ENCODE measurements around the gene CXCR4. TPM values are rescaled to one million over a fixed set of nuclear protein-coding genes. Genes with fewer than 3 reads are reported as not detected.
"Not testable (repeated sequence)": the region's sequence is repeated elsewhere in the genome, so short reads cannot be mapped to it uniquely, and the experiment has no call there.

The CXCR4 gene
- total and polyA plus RNA-seq, 9 of the 15 experiments (the other 6 are each of a cell fraction or from before 2014, with no cell fraction given), result 0.07 to 0.45 (median 0.17) TPM; not detected in 3

DNA sequence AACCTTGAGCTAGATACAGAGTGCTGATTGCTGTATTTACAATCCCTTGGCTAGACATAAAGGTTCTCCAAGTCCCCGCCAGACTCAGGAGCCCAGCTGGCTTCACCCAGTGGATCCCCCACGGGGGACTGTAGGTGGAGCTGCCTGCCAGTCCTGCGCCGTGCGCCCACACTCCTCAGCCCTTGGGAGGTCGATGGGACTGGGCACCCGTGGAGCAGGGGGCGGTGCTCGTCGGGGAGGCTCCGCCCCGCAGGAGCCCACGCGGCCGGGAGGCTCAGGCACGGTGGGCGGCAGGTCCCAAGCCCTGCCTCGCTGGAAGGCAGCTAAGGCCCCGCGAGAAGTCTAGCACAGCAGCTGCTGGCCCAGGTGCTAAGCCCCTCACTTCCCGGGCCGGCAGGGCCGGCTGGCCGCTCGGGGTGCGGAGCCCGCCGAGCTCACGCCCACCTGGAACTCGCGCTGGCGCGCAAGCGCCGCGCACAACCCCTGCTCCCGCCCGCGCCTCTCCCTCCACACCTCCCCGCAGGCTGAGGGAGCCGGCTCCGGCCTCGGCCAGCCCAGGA, 30.0 kb downstream of the CXCR4 start:
- H3K27ac ChIP-seq (ENCODE audit: extremely low read depth, low read depth, low read length); H3K9ac ChIP-seq (ENCODE audit: insufficient read depth in 1 of 2, low read depth in 2 of 2, low read length in 2 of 2); FAIRE-seq; H3K36me3 ChIP-seq (ENCODE audit: control insufficient read depth, insufficient read depth, low read length); CTCF ChIA-PET (ENCODE audit: low intra/inter-chr PET ratio); H2AFZ ChIP-seq (ENCODE audit: low read depth, low read length); in situ Hi-C loops (cut with MboI); H3K9me3 ChIP-seq (replicated peaks; ENCODE audit: control insufficient read depth, insufficient read depth, low read depth, low read length); H3K79me2 ChIP-seq (ENCODE audit: control insufficient read depth, insufficient read depth, low read length); H3K9me1 ChIP-seq (ENCODE audit: control insufficient read depth, insufficient read depth, low read length); intact Hi-C loops (cut with micrococcal nuclease); ATAC-seq; H3K4me3 ChIP-seq; H3K4me2 ChIP-seq (ENCODE audit: insufficient read depth, low read length); H3K4me1 ChIP-seq (replicated peaks in 1 of 2; ENCODE audit: control insufficient read depth in 2 of 2, insufficient read depth in 2 of 2, low read length in 2 of 2); BruUV-seq (replicated peaks); DNase-seq (ENCODE audit: extremely low read depth in 1 of 4, low spot score in 3 of 4); H4K20me1 ChIP-seq (replicated peaks; ENCODE audit: control insufficient read depth, insufficient read depth, low read length); H3K27me3 ChIP-seq (ENCODE audit: control insufficient read depth in 2 of 2, insufficient read depth in 2 of 2, low read length in 2 of 2): not testable (repeated sequence)
- WGBS (ENCODE audit: insufficient coverage, low coverage, missing lambda C conversion rate), result 33% methylated on average over 21 of the region's 43 CpGs
- POLR2A ChIA-PET, result interaction anchor here (1.6 kb wide), 1 partner anchor 46 kb away, joined by 4 read pairs; no protein-coding TSS in a partner anchor

DNA sequence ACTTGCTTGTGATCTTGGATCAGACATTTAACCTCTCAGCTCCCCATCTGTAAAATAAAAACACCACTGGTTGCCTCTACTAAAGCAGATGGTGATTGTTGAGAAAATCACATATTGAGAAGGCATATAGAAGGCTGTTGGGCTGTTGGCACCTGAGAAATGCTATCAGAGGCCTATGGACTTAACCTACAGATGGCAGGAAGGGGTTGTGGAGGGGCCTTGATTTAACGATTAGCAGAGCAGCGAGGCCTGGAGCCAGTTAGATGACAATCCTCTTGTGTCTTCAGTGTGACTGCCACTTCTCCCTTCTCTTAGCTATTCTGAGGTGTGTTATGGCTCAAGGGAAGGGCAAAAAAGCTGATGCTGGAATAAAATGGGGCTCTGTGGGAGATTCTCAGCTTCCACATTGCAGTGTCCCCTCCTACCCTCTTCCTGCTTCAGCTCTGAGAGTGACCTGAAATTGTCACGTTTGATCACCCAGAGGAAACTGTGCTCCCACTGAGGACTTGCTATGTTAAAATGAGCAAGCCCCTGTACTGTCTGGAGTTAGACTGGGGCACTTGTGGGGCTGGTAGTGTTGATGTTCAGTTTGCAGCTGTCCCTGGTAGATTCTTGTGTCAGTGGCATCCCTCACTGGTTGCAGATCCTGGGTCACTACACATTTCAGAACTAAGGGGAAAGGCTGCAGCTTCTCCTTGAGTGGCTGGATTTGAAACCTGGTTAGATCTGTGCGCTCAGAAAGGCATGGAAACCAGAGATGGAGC, 31.5 kb downstream of the CXCR4 start:
- in situ Hi-C loops (cut with MboI) (no loop called here), intact Hi-C loops (cut with micrococcal nuclease) (no loop called here)
- DNase-seq (ENCODE audit: extremely low read depth in 1 of 4, low spot score in 3 of 4) (no peak), FAIRE-seq (no peak), ATAC-seq (no peak)
- no peaks in the 10 kb centered on the region for H3K79me2 ChIP-seq (ENCODE audit: control insufficient read depth, insufficient read depth, low read length)
- H2AFZ ChIP-seq (ENCODE audit: low read depth, low read length), result no peak overlapping the region
- TF ChIP-seq, protein P1, sequence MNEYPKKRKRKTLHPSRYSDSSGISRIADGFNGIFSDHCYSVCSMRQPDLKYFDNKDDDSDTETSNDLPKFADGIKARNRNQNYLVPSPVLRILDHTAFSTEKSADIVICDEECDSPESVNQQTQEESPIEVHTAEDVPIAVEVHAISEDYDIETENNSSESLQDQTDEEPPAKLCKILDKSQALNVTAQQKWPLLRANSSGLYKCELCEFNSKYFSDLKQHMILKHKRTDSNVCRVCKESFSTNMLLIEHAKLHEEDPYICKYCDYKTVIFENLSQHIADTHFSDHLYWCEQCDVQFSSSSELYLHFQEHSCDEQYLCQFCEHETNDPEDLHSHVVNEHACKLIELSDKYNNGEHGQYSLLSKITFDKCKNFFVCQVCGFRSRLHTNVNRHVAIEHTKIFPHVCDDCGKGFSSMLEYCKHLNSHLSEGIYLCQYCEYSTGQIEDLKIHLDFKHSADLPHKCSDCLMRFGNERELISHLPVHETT (CRISPR knock-in tag; conservative IDR thresholded peaks at IDR 0.05 in 1 of 2, IDR thresholded peaks at IDR 0.05 in 1 of 2), result no peak
- no peak for TF ChIP-seq MTA2 (IDR thresholded peaks at IDR 0.05; ENCODE audit: low read depth)
- WGBS (ENCODE audit: insufficient coverage, low coverage, missing lambda C conversion rate), result 3% methylated on average over 4 of the region's 4 CpGs
- H3K4me1 ChIP-seq (replicated peaks in 1 of 2; ENCODE audit: control insufficient read depth in 2 of 2, insufficient read depth in 2 of 2, low read length in 2 of 2), result peaks cover 0 to 5% of the 10 kb centered on the region in 2 experiments; a peak in 1 of 5 replicates
- no peaks in the 10 kb centered on the region for H3K9me1 ChIP-seq (ENCODE audit: control insufficient read depth, insufficient read depth, low read length)
- CTCF ChIA-PET (ENCODE audit: low intra/inter-chr PET ratio), result no interaction called here
- BruUV-seq (replicated peaks), result no TSS peak
- H3K9me3 ChIP-seq (replicated peaks; ENCODE audit: control insufficient read depth, insufficient read depth, low read depth, low read length), result no peaks in the 10 kb centered on the region
- peaks cover 0 to 4% of the 10 kb centered on the region in 2 experiments; a peak in 2 of 5 replicates for H3K27me3 ChIP-seq (ENCODE audit: control insufficient read depth in 2 of 2, insufficient read depth in 2 of 2, low read length in 2 of 2)
- no peaks in the 10 kb centered on the region for H3K36me3 ChIP-seq (ENCODE audit: control insufficient read depth, insufficient read depth, low read length)
- no peak overlapping the region for H3K27ac ChIP-seq (ENCODE audit: extremely low read depth, low read depth, low read length)
- POLR2A ChIA-PET, result interaction anchor here (0.7 to 1.6 kb wide), 3 partner anchors 47 to 296 kb away, joined by 3 to 4 read pairs (median 3); no protein-coding TSS in a partner anchor
- H3K4me2 ChIP-seq (ENCODE audit: insufficient read depth, low read length), result no peak overlapping the region
- H4K20me1 ChIP-seq (replicated peaks; ENCODE audit: control insufficient read depth, insufficient read depth, low read length), result no peaks in the 10 kb centered on the region
- no peak overlapping the region for H3K9ac ChIP-seq (ENCODE audit: insufficient read depth in 1 of 2, low read depth in 2 of 2, low read length in 2 of 2)
- H3K4me3 ChIP-seq, result no peak overlapping the region

Data from K562 (cell line).